GM12892 (cell line): ENCODE results near the gene RCBTB1. TPM values are rescaled to one million over a fixed set of nuclear protein-coding genes. Genes with fewer than 3 reads are reported as not detected.
A peak's percentile ranks its signal among the peaks of the same experiment; 100 is the strongest.

ENCODE experiments used
- DNase-seq: peaks from one replicate; pipeline ENCODE4 v3.0.0; 2011; ENCODE audit not compliant: insufficient read length
- FAIRE-seq: peaks from 2 replicates; lab custom pipeline; 2011; peaks lifted over from hg19 to GRCh38; lab: Jason Lieb, UNC
- POLR2A ChIP-seq: IDR thresholded peaks from 2 replicates; pipeline ENCODE4 v1.6.1; 2011; ENCODE audit warnings: low read depth, low read length, control low read depth
- POLR2AphosphoS5 ChIP-seq: IDR thresholded peaks from 2 replicates; pipeline ENCODE4 v1.6.1; 2011; ENCODE audit warnings: low read depth, low read length, control low read depth
- TAF1 ChIP-seq: IDR thresholded peaks from 2 replicates; pipeline ENCODE4 v1.6.1; 2011; ENCODE audit warnings: low read depth, mild to moderate bottlenecking, control low read depth, low read length, borderline replicate concordance
- polyA plus RNA-seq: library from polyadenylated mRNA; unstranded; fragments of >200 nt; gene quantifications from one replicate; pipeline ENCODE4 v1.2.1, GENCODE V29; 2012; ENCODE audit warnings: missing spikeins, inconsistent platforms; ENCODE audit not compliant: missing spikeins

Gene RCBTB1
- 11.7 TPM for polyA plus RNA-seq

- TF ChIP-seq POLR2A (peak; percentile 62; the same call in 1 of the 2 replicates), POLR2AphosphoS5 (peak; percentile 56; the same call in 1 of the 2 replicates), TAF1 (0 out of 2 replicates have a peak, but pooled peaks have one; percentile 49)
- peak; percentile 85 for FAIRE-seq
- peak; percentile 96 for DNase-seq
Measured at GRCh38 chr13:49585220-49586157, at the start of gene RCBTB1. TSS of gene RCBTB1 (minus strand) at chr13:49585558. CDS start at chr13:49567279, 18,279 bp downstream.

- DNase-seq (no peak), FAIRE-seq (no peak)
- no peak for TF ChIP-seq POLR2A
- TF ChIP-seq POLR2AphosphoS5: no peak
- no peak for TF ChIP-seq TAF1
Measured at GRCh38 chr13:49633710-49634109, 48.4 kb upstream of the RCBTB1 start.

GRCh38 chr13:49632156-49632555 is 46.8 kb upstream of the RCBTB1 start:
- TF ChIP-seq TAF1 (no peak), POLR2A (no peak), POLR2AphosphoS5 (no peak)
- no peak for FAIRE-seq
- DNase-seq: no peak

GRCh38 chr13:49630580-49630979 is 45.2 kb upstream of the RCBTB1 start:
- no peak for DNase-seq
- FAIRE-seq: no peak
- no peak for TF ChIP-seq TAF1
- TF ChIP-seq POLR2A: no peak
- TF ChIP-seq POLR2AphosphoS5: no peak

GRCh38 chr13:49629947-49630346 is 44.6 kb upstream of the RCBTB1 start:
- FAIRE-seq: no peak
- TF ChIP-seq TAF1: no peak
- TF ChIP-seq POLR2A: no peak
- TF ChIP-seq POLR2AphosphoS5: no peak
- no peak for DNase-seq

GRCh38 chr13:49629196-49629938 is 44.0 kb upstream of the RCBTB1 start:
- TF ChIP-seq TAF1: no peak
- FAIRE-seq: peak; percentile 24
- DNase-seq: no peak

GRCh38 chr13:49627831-49628652 is 42.7 kb upstream of the RCBTB1 start, which contains the start of gene ARL11:
TSS of gene ARL11 (plus strand) at chr13:49628507. CDS start at chr13:49630448, 1,941 bp downstream.
- DNase-seq (peak; percentile 80), FAIRE-seq (peak; percentile 73)
- TF ChIP-seq TAF1 (0 out of 2 replicates have a peak, but pooled peaks have one; percentile 37), POLR2AphosphoS5 (peak; percentile 74), POLR2A (peak; percentile 78; the same call in 1 of the 2 replicates)

GRCh38 chr13:49625392-49626079 is 40.2 kb upstream of the RCBTB1 start:
- TF ChIP-seq POLR2A (no peak), TAF1 (no peak), POLR2AphosphoS5 (no peak)
- DNase-seq (no peak), FAIRE-seq (no peak)

GRCh38 chr13:49624229-49624628 is 38.9 kb upstream of the RCBTB1 start:
- FAIRE-seq (no peak), DNase-seq (no peak)
- no peak for TF ChIP-seq TAF1
- no peak for TF ChIP-seq POLR2AphosphoS5
- no peak for TF ChIP-seq POLR2A

- TF ChIP-seq TAF1 (no peak), POLR2A (no peak), POLR2AphosphoS5 (no peak)
- DNase-seq (no peak), FAIRE-seq (no peak)
Measured at GRCh38 chr13:49622174-49622946, 37.0 kb upstream of the RCBTB1 start.
